HEK293T (cell line): ENCODE measurements around the gene FXYD3.

ENCODE experiments used
- BHLHE40 ChIP-seq: fragments of 450-650 bp; IDR thresholded peaks from 2 replicates; pipeline ENCODE4 v1.6.1; 2016; ENCODE audit warnings: mild to moderate bottlenecking, moderate library complexity, borderline replicate concordance
- CTBP1 ChIP-seq: fragments of 450-650 bp; IDR thresholded peaks from 2 replicates; pipeline ENCODE4 v1.6.1; 2016; ENCODE audit warnings: borderline replicate concordance
- ELF4 ChIP-seq: fragments of 450-650 bp; IDR thresholded peaks from 2 replicates; pipeline ENCODE4 v1.6.1; 2017; ENCODE audit warnings: antibody characterized with exemption
- FOXA1 ChIP-seq: fragments of 450-650 bp; IDR thresholded peaks from 2 replicates; pipeline ENCODE4 v1.6.1; 2016; ENCODE audit warnings: mild to moderate bottlenecking
- FOXM1 ChIP-seq: fragments of 450-650 bp; IDR thresholded peaks from 2 replicates; pipeline ENCODE4 v1.6.1; 2017; ENCODE audit warnings: mild to moderate bottlenecking, borderline replicate concordance
- HDGF ChIP-seq: fragments of 450-650 bp; IDR thresholded peaks from 2 replicates; pipeline ENCODE4 v1.6.1; 2017; ENCODE audit warnings: antibody characterized with exemption, borderline replicate concordance
- L3MBTL2 ChIP-seq: fragments of 450-650 bp; conservative IDR thresholded peaks from 2 replicates; pipeline ENCODE4 v1.6.1; 2016; ENCODE audit warnings: mild to moderate bottlenecking
- LEF1 ChIP-seq: fragments of 450-650 bp; IDR thresholded peaks from 2 replicates; pipeline ENCODE4 v1.6.1; 2017; ENCODE audit warnings: mild to moderate bottlenecking, borderline replicate concordance
- SP1 ChIP-seq: fragments of 450-650 bp; IDR thresholded peaks from 2 replicates; pipeline ENCODE4 v1.6.1; 2017
- SUZ12 ChIP-seq: fragments of 450-650 bp; IDR thresholded peaks from 2 replicates; pipeline ENCODE4 v1.6.1; 2016; ENCODE audit warnings: mild to moderate bottlenecking
- TARDBP ChIP-seq: fragments of 450-650 bp; IDR thresholded peaks from 2 replicates; pipeline ENCODE4 v1.6.1; 2016
- ZNF384 ChIP-seq: fragments of 450-650 bp; IDR thresholded peaks from 2 replicates; pipeline ENCODE4 v1.6.1; 2016
- TF ChIP-seq, protein P1 (sequence below): fragments of 450-650 bp; IDR thresholded peaks from 2 replicates; pipeline ENCODE4 v1.6.1; 2016

DNA sequence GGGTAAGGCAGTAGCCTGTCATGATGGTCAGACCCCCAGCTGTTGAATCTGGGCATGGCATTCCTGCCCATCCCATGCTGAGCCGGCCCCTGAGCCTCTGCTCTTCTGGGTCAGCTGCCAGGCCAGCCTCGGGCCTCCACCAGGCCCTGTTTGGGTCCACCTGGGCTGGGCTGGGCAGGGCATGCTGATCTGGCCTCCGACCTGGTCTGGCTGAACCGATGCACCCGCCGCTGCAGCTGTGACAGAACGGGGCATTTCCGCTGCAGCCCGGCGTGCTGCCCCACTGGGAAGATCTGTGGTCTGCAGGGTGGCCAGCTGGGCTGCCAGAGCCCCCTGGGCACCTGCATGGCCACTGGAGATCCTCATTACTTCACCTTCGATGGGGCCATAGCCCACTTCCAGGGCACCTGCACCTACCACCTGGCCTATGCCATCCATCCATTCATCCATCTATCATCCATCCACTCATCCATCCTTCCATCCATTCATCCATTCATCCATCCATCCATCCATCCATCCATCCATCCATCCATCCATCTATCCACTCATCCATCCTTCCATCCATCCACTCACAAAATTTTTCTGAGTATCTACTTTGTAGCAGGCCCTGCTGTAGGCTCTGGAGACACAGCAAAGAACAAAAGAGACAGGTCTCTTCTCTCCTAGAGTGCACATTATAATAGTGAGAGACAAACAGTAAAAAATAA, 21.5 kb upstream of the FXYD3 start:
- TF ChIP-seq SUZ12 = no peak
- no peak for TF ChIP-seq TARDBP
- TF ChIP-seq BHLHE40 = no peak
- TF ChIP-seq, protein P1, sequence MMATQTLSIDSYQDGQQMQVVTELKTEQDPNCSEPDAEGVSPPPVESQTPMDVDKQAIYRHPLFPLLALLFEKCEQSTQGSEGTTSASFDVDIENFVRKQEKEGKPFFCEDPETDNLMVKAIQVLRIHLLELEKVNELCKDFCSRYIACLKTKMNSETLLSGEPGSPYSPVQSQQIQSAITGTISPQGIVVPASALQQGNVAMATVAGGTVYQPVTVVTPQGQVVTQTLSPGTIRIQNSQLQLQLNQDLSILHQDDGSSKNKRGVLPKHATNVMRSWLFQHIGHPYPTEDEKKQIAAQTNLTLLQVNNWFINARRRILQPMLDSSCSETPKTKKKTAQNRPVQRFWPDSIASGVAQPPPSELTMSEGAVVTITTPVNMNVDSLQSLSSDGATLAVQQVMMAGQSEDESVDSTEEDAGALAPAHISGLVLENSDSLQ = no peak
- TF ChIP-seq HDGF = no peak
- no peak for TF ChIP-seq ZNF384
- TF ChIP-seq LEF1 = no peak
- no peak for TF ChIP-seq SP1
- TF ChIP-seq FOXM1 = no peak
- no peak for TF ChIP-seq CTBP1
- no peak for TF ChIP-seq ELF4
- TF ChIP-seq FOXA1 = no peak
- no peak for TF ChIP-seq L3MBTL2
